ENCODE measurements around the gene GIGYF1. TPM values are rescaled to one million over a fixed set of nuclear protein-coding genes. Genes with fewer than 3 reads are reported as not detected.

Gene GIGYF1
- total and polyA plus RNA-seq, 2 of the 13 experiments (the other 11 are each of a cell fraction or from before 2014, with no cell fraction given), result 7.6 to 16.1 TPM

DNA sequence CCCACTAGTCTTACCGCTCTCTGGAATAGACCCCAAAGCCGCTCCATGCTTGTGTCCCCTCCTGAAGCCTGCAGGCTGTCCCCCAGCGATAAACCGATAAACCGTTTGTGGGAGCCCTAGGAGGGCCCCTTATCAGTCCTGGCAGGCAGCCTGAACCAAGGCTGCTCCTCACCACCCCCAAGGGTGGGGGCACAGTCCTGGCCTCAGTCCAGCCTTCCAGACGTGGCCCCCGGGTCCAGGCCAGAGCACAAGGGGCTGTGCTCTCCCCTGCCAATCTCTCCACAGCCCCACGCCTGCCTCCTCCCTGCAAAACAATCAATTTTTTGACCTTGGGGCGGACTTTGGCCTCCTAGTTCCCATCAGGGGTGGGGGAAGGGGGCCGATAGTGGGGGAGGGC is 52.6 kb downstream of the GIGYF1 start, which contains the start of gene TFR2 (continued):
- TF ChIP-seq TP53 (CRISPR knock-in tag; conservative IDR thresholded peaks at IDR 0.05), result no peak
- TF ChIP-seq ZNF788 (CRISPR knock-in tag; IDR thresholded peaks at IDR 0.05; ENCODE audit: borderline replicate concordance), result peak; percentile 42; the same call in 1 of the 2 replicates
- peak; percentile 55; the same call in 1 of the 2 replicates for TF ChIP-seq MLX (CRISPR knock-in tag; IDR thresholded peaks at IDR 0.05)
- no peak for TF ChIP-seq ZNF775 (CRISPR knock-in tag; IDR thresholded peaks at IDR 0.05; ENCODE audit: borderline replicate concordance)
- TF ChIP-seq, protein P1, sequence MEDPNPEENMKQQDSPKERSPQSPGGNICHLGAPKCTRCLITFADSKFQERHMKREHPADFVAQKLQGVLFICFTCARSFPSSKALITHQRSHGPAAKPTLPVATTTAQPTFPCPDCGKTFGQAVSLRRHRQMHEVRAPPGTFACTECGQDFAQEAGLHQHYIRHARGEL (CRISPR knock-in tag; IDR thresholded peaks at IDR 0.05), result no peak
- TF ChIP-seq FLYWCH1 (CRISPR knock-in tag; IDR thresholded peaks at IDR 0.05), result no peak
- TF ChIP-seq ATAD3A (CRISPR knock-in tag; IDR thresholded peaks at IDR 0.05), result no peak
- TF ChIP-seq KLF11 (CRISPR knock-in tag; IDR thresholded peaks at IDR 0.05), result no peak
- TF ChIP-seq ZNF432 (CRISPR knock-in tag; IDR thresholded peaks at IDR 0.05; ENCODE audit: borderline replicate concordance), result no peak
- TF ChIP-seq ZBTB4 (CRISPR knock-in tag; IDR thresholded peaks at IDR 0.05; ENCODE audit: borderline replicate concordance), result no peak
- TF ChIP-seq ZNF160 (CRISPR knock-in tag; IDR thresholded peaks at IDR 0.05), result no peak
- no peak for TF ChIP-seq ZSCAN22 (CRISPR knock-in tag; IDR thresholded peaks at IDR 0.05)
- TF ChIP-seq EED (CRISPR knock-in tag; IDR thresholded peaks at IDR 0.05), result no peak
- TF ChIP-seq ZNF468 (CRISPR knock-in tag; IDR thresholded peaks at IDR 0.05), result no peak
- TF ChIP-seq ZNF547 (CRISPR knock-in tag; IDR thresholded peaks at IDR 0.05), result no peak
- TF ChIP-seq SMAD1 (CRISPR knock-in tag; IDR thresholded peaks at IDR 0.05; ENCODE audit: borderline replicate concordance, low read depth), result no peak
- TF ChIP-seq ZNF549 (CRISPR knock-in tag; IDR thresholded peaks at IDR 0.05), result no peak
- TF ChIP-seq SAP130 (CRISPR knock-in tag; IDR thresholded peaks at IDR 0.05; ENCODE audit: low read depth), result peak; percentile 71; the same call in 1 of the 2 replicates
- TF ChIP-seq YY1 (IDR thresholded peaks at IDR 0.05; ENCODE audit: insufficient read depth, insufficient replicate concordance, low read depth, low read length), result no peak
- no peak for TF ChIP-seq ZNF274 (CRISPR knock-in tag; IDR thresholded peaks at IDR 0.05)
- TF ChIP-seq, protein P2, sequence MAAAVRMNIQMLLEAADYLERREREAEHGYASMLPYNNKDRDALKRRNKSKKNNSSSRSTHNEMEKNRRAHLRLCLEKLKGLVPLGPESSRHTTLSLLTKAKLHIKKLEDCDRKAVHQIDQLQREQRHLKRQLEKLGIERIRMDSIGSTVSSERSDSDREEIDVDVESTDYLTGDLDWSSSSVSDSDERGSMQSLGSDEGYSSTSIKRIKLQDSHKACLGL (CRISPR knock-in tag; IDR thresholded peaks at IDR 0.05), result no peak
- no peak for TF ChIP-seq ZFP62 (CRISPR knock-in tag; IDR thresholded peaks at IDR 0.05)
- TF ChIP-seq, protein P3, sequence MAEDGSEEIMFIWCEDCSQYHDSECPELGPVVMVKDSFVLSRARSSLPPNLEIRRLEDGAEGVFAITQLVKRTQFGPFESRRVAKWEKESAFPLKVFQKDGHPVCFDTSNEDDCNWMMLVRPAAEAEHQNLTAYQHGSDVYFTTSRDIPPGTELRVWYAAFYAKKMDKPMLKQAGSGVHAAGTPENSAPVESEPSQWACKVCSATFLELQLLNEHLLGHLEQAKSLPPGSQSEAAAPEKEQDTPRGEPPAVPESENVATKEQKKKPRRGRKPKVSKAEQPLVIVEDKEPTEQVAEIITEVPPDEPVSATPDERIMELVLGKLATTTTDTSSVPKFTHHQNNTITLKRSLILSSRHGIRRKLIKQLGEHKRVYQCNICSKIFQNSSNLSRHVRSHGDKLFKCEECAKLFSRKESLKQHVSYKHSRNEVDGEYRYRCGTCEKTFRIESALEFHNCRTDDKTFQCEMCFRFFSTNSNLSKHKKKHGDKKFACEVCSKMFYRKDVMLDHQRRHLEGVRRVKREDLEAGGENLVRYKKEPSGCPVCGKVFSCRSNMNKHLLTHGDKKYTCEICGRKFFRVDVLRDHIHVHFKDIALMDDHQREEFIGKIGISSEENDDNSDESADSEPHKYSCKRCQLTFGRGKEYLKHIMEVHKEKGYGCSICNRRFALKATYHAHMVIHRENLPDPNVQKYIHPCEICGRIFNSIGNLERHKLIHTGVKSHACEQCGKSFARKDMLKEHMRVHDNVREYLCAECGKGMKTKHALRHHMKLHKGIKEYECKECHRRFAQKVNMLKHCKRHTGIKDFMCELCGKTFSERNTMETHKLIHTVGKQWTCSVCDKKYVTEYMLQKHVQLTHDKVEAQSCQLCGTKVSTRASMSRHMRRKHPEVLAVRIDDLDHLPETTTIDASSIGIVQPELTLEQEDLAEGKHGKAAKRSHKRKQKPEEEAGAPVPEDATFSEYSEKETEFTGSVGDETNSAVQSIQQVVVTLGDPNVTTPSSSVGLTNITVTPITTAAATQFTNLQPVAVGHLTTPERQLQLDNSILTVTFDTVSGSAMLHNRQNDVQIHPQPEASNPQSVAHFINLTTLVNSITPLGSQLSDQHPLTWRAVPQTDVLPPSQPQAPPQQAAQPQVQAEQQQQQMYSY (CRISPR knock-in tag; IDR thresholded peaks at IDR 0.05), result no peak
- TF ChIP-seq, protein P4, sequence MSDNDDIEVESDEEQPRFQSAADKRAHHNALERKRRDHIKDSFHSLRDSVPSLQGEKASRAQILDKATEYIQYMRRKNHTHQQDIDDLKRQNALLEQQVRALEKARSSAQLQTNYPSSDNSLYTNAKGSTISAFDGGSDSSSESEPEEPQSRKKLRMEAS (IDR thresholded peaks at IDR 0.05), result peak; percentile 70

Data from HepG2 (cell line).